Colonic mucosa (tissue), 4 donors: ENCODE data around the gene RHBDD3. TPM values are rescaled to one million over a fixed set of nuclear protein-coding genes. Genes with fewer than 3 reads are reported as not detected.

Experiments
- DNase-seq: peaks from one replicate; pipeline ENCODE4 v3.0.0-alpha.2; 2020
- H3K27ac ChIP-seq: fragments of 200-600 bp; one replicate; pipeline ENCODE4 v1.8.0; 2021
- H3K27me3 ChIP-seq: fragments of 200-600 bp; one replicate; pipeline ENCODE4 v1.8.0; 2021
- H3K36me3 ChIP-seq: fragments of 200-600 bp; one replicate; pipeline ENCODE4 v1.8.0; 2021
- H3K4me1 ChIP-seq: fragments of 200-600 bp; one replicate; pipeline ENCODE4 v1.8.0; 2021; ENCODE audit warnings: mild to moderate bottlenecking
- H3K4me3 ChIP-seq: fragments of 200-600 bp; one replicate; pipeline ENCODE4 v1.8.0; 2021
- H3K9ac ChIP-seq, 2 donors: one replicate each; pipeline ENCODE4 v1.7.0; 2013; ENCODE audit warnings: control low read depth in 2 of 2, low read depth in 2 of 2, low read length in 2 of 2
- H3K9me3 ChIP-seq: fragments of 200-600 bp; one replicate; pipeline ENCODE4 v1.8.0; 2021
- CTCF ChIP-seq: fragments of 200-600 bp; IDR thresholded peaks from one replicate; pipeline ENCODE4 v1.8.0; 2022; ENCODE audit warnings: antibody characterized with exemption, mild to moderate bottlenecking
- intact Hi-C: fragments of 100-400 bp; cut with DNase I; formaldehyde crosslinking; loops from one replicate; pipeline ENCODE4 v1.14.1; 2022
- total RNA-seq, 2 donors: library from RNA; stranded (reverse); fragmentation: NEBNext Ultra II Directional in 1 of 2; extraction: Animal tissue kit (Norgen Biotek cat#: 25700) in 1 of 2; gene quantifications; one replicate each; pipeline ENCODE4 v1.2.1, GENCODE V29; 2021
- donor health status: healthy.
- donor health status: DM: no; HTN: no; CAD: no.
- donor health status: DM: no; HTN: no; CAD: no.

Gene RHBDD3
- total RNA-seq, 2 donors from 2014 or later = 15.4 to 32.0 TPM

- no peak for TF ChIP-seq CTCF
- H3K36me3 ChIP-seq = no peaks in the 10 kb centered on the region
- H3K27me3 ChIP-seq = peaks cover 12% of the 10 kb centered on the region
- no peak for DNase-seq
- no peak overlapping the region for H3K27ac ChIP-seq
- H3K4me3 ChIP-seq = no peak overlapping the region
- no peaks in the 10 kb centered on the region for H3K9me3 ChIP-seq
- peak overlapping the region; percentile 24 to 26 for H3K9ac ChIP-seq
- intact Hi-C loops = no loop called here
- peaks cover 42% of the 10 kb centered on the region for H3K4me1 ChIP-seq
Measured at GRCh38 chr22:29310065-29310862, 42.5 kb upstream of the RHBDD3 start.

GRCh38 chr22:29309332-29310064 is 41.7 kb upstream of the RHBDD3 start:
- H3K27ac ChIP-seq = peak overlapping the region; percentile 6
- peaks cover 5% of the 10 kb centered on the region for H3K27me3 ChIP-seq
- no peaks in the 10 kb centered on the region for H3K36me3 ChIP-seq
- intact Hi-C loops = no loop called here
- peak; percentile 62 for DNase-seq
- H3K4me1 ChIP-seq = peaks cover 39% of the 10 kb centered on the region
- no peak for TF ChIP-seq CTCF
- no peaks in the 10 kb centered on the region for H3K9me3 ChIP-seq
- peak overlapping the region; percentile 35 to 62 for H3K9ac ChIP-seq
- H3K4me3 ChIP-seq = no peak overlapping the region

GRCh38 chr22:29308791-29309262 is 41.0 kb upstream of the RHBDD3 start:
- Histone ChIP-seq H3K27ac (peak overlapping the region; percentile 6), H3K4me3 (no peak overlapping the region), H3K9me3 (no peaks in the 10 kb centered on the region), H3K27me3 (no peaks in the 10 kb centered on the region), H3K36me3 (no peaks in the 10 kb centered on the region), H3K4me1 (peaks cover 37% of the 10 kb centered on the region), H3K9ac (peak overlapping the region; percentile 35 to 62)
- TF ChIP-seq CTCF = no peak
- intact Hi-C loops = no loop called here
- DNase-seq = no peak

- Histone ChIP-seq H3K9ac (peak overlapping the region in 1 of 2 donors; percentile 39), H3K9me3 (no peaks in the 10 kb centered on the region), H3K27me3 (no peaks in the 10 kb centered on the region), H3K36me3 (no peaks in the 10 kb centered on the region), H3K27ac (no peak overlapping the region), H3K4me1 (peaks cover 31% of the 10 kb centered on the region), H3K4me3 (no peak overlapping the region)
- TF ChIP-seq CTCF = no peak
- DNase-seq = no peak
- intact Hi-C loops = no loop called here
Measured at GRCh38 chr22:29308148-29308790, 40.5 kb upstream of the RHBDD3 start.

- peak; percentile 31 for DNase-seq
- no peak for TF ChIP-seq CTCF
- Histone ChIP-seq H3K9me3 (no peaks in the 10 kb centered on the region), H3K9ac (peak overlapping the region; percentile 73 to 81), H3K4me3 (peak overlapping the region; percentile 96), H3K36me3 (no peaks in the 10 kb centered on the region), H3K4me1 (peaks cover 30% of the 10 kb centered on the region), H3K27me3 (no peaks in the 10 kb centered on the region), H3K27ac (peak overlapping the region; percentile 54)
- intact Hi-C loops = no loop called here
Measured at GRCh38 chr22:29307596-29308147, 39.9 kb upstream of the RHBDD3 start.
